Femur (tissue), 1 donor: ENCODE data around the gene GTPBP2.
"Not testable (repeated sequence)": the region's sequence is repeated elsewhere in the genome, so short reads cannot be mapped to it uniquely, and the experiment has no call there.

Experiments used
- DNase-seq: peaks from one replicate; pipeline ENCODE4 v3.0.0-alpha.2; 2017

The GTPBP2 gene

GRCh38 chr6:43623880-43624785 lies 4.9 kb downstream of the GTPBP2 start:
- DNase-seq: no peak

DNA sequence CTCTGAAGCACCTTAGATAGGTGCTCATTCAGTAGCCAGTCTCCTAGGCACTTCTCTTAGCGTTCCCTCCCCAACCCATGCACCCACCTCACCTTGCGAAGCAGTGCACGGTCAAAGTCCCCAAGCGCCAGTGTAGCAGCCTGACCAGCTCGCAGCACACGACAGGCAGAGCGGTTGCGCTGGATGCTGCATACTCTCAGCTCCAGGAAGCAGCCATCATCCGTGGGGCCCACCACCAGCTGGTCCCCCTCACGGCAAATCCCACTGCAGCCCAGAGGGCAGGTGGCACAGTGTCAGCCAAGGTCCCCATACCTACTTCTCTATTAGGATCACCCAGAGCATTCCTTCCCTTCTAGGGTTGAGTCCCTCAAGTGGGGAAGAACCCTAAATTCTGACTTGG lies 6.5 kb downstream of the GTPBP2 start:
- no peak for DNase-seq

DNA sequence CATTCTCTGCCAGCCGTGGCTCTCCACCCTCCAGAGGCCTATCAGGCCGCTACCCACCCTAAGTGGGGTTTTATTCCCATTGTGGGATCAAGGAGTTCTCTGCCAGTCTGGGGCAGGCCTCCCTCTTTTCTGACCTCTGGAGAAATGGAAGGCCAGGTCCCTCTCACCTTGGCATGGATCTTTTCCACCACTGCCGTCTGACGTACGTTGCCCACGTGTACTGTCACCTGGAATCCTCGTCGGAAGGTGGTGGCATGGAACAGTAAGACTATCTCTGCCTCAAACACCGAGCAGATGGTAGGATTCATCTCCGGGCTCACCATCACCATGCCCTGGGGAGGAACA lies 7.3 kb downstream of the GTPBP2 start:
- DNase-seq: no peak

DNA sequence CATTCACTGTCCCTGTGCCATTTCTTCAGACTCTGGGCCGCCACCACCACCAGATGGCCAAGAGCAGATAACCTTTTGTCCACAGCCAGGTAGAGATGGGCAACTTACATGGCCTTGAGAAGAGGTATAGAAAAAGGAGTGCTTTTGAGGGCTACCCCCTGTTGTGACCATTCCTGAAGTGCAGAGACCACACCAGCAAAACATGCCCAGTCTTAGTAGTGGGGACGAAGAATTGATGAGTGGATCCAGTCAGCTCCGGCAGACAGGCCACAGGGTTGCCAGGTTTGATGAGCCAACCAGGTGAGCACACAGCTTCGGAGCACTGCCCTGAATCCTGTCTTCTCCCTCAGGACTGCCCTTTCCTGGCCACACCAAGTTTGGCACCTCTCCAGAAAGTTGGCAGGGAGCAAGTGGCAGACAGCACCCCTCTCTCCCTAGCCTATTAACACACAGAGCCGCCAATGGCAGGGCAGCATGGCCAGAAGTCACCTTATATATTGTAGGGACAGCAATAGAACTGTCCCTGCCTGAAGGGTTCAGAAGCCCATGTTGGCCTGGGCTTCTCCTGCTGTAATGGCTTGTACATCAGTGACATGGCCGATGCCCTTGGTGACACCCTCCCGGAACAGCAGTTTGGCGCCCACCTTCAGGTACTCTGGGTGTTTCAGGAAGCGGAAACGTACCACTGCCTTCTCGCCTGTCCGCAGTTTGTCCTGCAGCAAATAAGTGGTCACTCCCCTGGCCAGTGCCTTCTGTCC lies 7.8 kb downstream of the GTPBP2 start:
- no peak for DNase-seq

GRCh38 chr6:43616725-43617472 lies 12.2 kb downstream of the GTPBP2 start:
- no peak for DNase-seq

DNA sequence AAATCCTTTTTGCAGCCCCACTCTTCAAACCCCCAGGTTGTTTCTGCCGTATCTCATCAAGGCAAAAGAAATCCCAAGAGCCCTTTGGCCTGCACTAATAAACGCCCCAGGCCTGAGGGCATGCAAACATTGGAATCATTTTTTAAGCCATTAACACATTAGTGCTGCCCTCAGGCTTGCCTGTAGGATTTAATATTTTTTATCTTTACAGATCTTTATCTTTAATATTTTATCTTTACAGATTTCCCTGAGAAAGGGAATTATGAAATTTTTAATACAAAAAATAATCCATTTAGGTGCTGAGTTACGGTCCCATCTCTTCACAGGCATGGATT lies 14.7 kb downstream of the GTPBP2 start:
- no peak for DNase-seq

DNA sequence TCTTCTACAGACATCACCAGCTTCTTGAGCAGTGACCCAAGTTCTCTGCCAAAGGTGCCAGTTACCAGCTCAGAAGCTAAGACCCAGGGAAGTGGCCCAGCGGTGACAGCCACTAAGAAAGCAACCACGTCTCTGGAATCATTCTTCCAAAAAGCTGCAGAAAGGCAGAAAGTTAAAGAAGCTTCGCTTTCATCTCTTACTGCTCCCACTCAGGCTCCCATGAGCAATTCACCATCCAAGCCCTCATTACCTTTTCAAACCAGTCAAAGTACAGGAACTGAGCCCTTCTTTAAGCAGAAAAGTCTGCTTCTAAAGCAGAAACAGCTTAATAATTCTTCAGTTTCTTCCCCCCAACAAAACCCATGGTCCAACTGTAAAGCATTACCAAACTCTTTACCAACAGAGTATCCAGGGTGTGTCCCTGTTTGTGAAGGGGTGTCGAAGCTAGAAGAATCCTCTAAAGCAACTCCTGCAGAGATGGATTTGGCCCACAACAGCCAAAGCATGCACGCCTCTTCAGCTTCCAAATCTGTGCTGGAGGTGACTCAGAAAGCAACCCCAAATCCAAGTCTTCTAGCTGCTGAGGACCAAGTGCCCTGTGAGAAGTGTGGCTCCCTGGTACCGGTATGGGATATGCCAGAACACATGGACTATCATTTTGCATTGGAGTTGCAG lies 15.2 kb downstream of the GTPBP2 start:
- no peak for DNase-seq

DNA sequence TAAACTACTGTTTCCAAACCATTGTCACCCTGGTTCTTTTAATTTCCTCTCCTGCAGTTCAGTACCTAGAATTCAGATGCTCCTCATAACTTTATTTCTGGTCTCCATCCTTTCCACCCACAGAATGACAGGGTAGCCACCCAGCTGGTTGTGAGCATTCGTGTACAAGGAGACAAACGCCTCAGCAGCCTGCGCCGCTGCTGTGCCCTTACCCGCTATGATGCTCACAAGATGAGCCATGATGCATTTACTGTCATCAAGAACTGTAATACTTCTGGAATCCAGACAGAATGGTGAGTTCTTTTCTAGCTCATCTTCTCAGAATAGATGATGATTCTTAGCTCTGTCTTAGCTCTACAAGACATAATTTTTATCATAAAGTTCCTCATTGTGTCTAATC lies 18.6 kb downstream of the GTPBP2 start:
- no peak for DNase-seq

- no peak for DNase-seq
These were observed 19.7 kb downstream of the GTPBP2 start for GRCh38 chr6:43609402-43609801.

DNA sequence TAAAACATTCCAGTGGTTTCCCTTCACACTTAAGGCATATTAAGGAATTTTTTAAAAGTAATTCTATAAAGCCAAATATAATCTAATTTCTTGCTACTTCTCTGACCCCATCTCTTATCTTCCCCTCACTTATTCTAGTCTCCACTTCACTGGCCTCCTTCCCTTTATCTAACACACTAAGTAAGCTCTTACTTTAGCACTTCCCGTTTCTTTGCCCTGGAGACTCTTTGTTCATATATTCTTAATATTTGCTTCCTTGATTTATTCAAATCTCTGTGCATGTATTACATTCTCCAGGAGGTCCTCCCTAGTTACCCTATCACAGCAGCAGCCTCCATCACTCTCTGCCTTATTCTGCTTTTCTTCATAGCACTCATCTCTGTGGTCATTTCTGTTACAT lies 20.3 kb downstream of the GTPBP2 start:
- no peak for DNase-seq

DNA sequence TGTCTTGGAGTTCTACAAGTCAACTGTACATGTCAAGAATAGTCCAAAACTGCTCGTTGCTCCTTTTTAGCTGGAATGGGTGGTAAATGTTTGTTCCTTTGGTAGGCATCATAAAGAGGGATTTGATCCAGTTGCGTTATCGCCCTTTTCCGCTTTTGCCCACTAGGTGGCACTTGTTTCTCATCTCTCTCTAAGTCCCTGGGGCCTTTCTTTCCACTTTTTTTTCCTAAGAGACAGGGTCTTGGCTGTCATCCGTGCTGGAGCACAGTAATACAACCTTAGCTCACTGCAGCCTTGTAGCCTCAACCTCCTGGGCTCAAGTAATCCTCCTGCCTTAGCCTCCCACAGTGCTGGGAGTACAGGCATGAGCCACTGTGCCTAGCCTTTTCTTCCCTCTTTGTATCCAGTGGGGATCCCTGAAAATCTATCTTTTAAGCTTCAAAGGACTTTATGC lies 20.7 kb downstream of the GTPBP2 start:
- DNase-seq: peak; percentile 76

GRCh38 chr6:43606019-43606418 lies 23.0 kb downstream of the GTPBP2 start:
- DNase-seq: no peak

DNA sequence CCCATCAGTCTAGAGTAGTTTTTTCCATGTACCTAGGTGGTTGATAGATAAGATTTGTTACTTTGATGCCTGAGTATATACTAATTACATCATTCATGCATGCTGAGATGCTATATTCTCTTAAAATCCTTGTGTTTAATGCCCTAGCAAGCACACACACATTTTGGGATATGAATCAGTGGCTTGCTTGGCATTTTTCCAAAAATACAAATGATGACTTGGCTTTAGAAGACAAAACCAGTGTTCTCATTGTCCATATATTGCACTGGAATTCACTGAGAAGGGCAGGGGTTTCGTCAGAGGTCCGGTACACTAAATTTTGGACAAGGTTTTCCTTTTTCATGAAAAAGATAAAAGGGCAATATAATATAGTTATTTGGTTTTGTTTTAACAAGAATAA lies 24.9 kb downstream of the GTPBP2 start:
- no peak for DNase-seq

DNA sequence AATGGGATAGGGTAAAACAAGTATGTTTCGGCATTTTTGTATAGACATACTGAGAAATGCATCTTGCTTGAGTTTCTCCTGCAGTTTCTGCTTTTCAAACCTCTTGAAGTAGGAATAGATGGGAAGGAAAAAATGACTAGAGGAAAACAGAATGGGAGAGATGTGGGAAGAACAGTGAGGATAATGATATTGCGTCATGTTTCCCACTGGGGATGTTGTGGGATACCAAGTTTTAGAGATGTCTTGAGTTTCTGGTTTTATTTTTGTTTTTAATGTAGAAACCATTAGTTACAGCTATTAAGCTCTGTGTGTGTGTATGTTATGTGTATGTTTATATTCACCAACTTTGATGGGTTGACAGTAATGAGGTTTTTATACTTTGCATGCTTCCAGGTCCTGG lies 28.5 kb downstream of the GTPBP2 start:
- no peak for DNase-seq

GRCh38 chr6:43593938-43594337 lies 35.1 kb downstream of the GTPBP2 start:
- no peak for DNase-seq

DNA sequence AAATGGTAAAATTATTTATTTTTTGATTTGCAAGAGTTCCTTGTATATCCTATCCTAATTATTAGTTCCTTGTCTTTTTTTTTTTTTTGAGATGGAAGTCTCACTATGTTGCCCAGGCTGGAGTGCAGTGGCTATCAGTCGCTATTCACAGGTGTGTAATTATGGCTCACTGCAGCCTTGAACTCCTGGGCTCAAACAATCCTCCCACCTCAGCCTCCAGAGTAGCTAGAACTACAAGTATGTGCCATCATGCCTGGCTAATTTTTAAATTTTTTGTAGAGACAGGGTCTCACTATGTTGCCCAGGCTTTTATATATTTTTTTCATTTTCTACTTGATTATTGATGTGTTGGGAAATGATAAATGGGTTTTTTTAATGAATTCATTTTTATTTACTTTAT lies 39.5 kb downstream of the GTPBP2 start:
- not testable (repeated sequence) for DNase-seq

- no peak for DNase-seq
These were observed 40.9 kb downstream of the GTPBP2 start for GRCh38 chr6:43588194-43588593.

DNA sequence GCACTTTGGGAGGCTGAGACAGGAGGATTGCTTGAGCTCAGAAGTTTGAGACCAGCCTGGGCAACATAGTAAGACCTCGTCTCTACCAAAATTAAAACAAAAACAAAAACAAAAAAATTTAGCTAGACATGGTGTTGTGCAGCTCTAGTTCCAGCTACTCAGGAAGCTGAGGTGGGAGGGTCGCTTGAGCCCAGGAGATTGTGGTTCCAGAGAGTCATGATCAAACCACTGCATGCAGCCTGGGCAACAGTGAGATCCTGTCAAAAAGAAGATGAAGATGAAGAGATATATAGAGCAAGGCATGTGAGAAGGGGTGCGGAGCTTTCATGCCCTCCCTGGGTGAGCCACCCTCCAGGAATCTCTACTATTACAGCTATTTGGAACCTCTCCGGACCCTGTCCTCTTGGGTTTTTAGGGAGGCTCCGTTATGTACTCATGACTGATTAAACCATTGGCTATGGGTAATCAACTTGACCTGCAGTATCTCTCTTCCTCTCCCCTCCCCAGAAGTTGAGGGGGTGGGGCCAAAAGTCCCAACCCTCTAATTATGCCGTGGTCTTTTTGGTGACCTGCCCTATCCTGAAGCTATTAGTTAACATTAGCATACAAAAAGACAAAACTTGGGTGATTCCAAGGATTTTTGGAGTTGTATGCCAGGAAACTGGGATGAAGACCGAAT lies 44.0 kb downstream of the GTPBP2 start:
- no peak for DNase-seq

DNA sequence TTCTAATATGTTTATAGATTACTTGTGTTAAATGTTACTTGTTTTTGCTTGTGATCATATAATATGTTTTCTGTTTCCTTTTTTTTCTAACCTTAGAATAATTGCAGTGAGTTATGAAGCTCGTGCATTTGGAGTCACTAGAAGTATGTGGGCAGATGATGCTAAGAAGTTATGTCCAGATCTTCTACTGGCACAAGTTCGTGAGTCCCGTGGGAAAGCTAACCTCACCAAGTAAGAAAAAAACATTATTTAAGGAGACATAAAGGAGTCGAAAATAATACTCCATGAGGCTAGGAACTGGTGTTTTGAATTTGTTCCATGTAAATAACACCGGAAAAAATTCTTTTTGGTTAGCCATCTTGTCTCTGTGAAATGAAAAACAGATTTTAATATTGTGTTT lies 46.2 kb downstream of the GTPBP2 start:
- no peak for DNase-seq

- no peak for DNase-seq
These were observed 49.9 kb downstream of the GTPBP2 start for GRCh38 chr6:43579171-43579570.

DNA sequence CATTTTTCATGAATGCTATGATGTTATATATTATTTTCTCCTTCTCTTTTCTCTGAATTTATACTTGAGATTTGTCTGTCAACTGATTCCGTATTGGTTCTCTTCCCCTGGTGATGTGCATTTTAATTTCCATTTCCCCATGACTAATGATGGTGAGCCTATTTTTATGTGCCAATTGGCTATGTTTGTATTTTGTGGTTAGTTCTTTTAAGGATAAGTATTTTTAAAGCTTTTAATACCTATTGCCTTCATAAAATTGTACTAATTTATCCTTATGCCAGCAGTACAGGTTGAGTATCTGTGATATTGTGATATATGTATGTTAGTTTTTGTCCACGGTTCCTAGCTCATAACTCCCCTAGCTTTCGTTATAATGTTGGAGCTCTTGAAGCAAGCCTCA lies 50.3 kb downstream of the GTPBP2 start:
- DNase-seq: no peak

- peak; percentile 95 for DNase-seq
These were observed 53.1 kb downstream of the GTPBP2 start, which contains the start of the genes POLH and XPO5 for GRCh38 chr6:43575772-43576551. Gene POLH (plus strand): TSS chr6:43576185. CDS start chr6:43582320, 6,135 bp downstream. Gene XPO5 (minus strand): TSS chr6:43576038. CDS start chr6:43575864, 174 bp downstream.
